Type B pancreatic cell (in vitro differentiated cells): ENCODE data around the gene IFNA2. TPM values are rescaled to one million over a fixed set of nuclear protein-coding genes. Genes with fewer than 3 reads are reported as not detected.
"Not testable (repeated sequence)": the region's sequence is repeated elsewhere in the genome, so short reads cannot be mapped to it uniquely, and the experiment has no call there.

Experiments
- DNase-seq: peaks from one replicate; pipeline ENCODE4 v3.0.0; 2021; ENCODE audit warnings: mixed read lengths; ENCODE audit not compliant: unreplicated experiment; ENCODE audit errors: extremely low spot score
- H3K27ac Mint-ChIP-seq: 2 replicates; pipeline ENCODE4 v1.8.0; 2021; ENCODE audit warnings: mild to moderate bottlenecking, mixed read lengths
- H3K27me3 Mint-ChIP-seq: 2 replicates; pipeline ENCODE4 v1.8.0; 2021; ENCODE audit warnings: mixed read lengths
- H3K36me3 Mint-ChIP-seq: 2 replicates; pipeline ENCODE4 v1.8.0; 2021; ENCODE audit warnings: mixed read lengths
- H3K4me1 Mint-ChIP-seq: one replicate; pipeline ENCODE4 v1.8.0; 2021; ENCODE audit warnings: mixed read lengths; ENCODE audit not compliant: unreplicated experiment
- H3K4me3 Mint-ChIP-seq: 2 replicates; pipeline ENCODE4 v1.8.0; 2021; ENCODE audit warnings: mild to moderate bottlenecking, mixed read lengths
- H3K9me3 Mint-ChIP-seq: 2 replicates; pipeline ENCODE4 v1.8.0; 2021; ENCODE audit warnings: mixed read lengths
- total RNA-seq: library from RNA; stranded (reverse); gene quantifications from 2 replicates; pipeline ENCODE4 v1.2.1, GENCODE V29; 2021; ENCODE audit warnings: low replicate concordance
- TF ChIP-seq, protein P1 (sequence below): fragments of 200-600 bp; sonication (generic); conservative IDR thresholded peaks from 2 replicates; pipeline ENCODE4 v1.5.0; 2021; ENCODE audit warnings: antibody characterized with exemption, mild to moderate bottlenecking

Gene IFNA2
- total RNA-seq, 1 donor from 2014 or later: not detected

DNA sequence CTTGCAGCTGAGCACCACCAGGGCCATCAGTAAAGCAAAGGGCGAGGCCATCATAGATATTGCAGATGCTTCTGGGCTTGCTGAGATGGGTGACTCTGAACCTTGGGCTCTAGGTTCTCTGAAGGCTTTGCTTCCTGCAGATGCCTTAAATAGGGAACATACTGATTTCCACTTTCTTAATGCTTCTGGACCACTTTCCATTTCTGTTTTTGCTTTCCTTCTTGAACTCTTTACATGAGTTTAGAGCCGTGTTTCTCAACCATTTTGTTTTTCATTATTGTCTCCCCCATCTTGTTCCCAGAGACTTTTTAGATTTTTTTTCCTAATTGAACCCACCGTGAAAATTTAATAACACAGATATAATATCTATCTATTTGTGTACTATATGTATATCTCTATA, 17.2 kb downstream of the IFNA2 start, which contains the start of gene IFNA13:
Gene IFNA13 (minus strand): TSS at position 101 of the 400 bp plus-strand sequence. CDS start 47 bp downstream, at position 54.
- Mint-ChIP-seq H3K27me3 (no peaks in the 10 kb centered on the region), H3K36me3 (no peaks in the 10 kb centered on the region), H3K4me1 (no peaks in the 10 kb centered on the region), H3K9me3 (no peaks in the 10 kb centered on the region), H3K27ac (no peak within 1 kb of the TSS), H3K4me3 (no peak within 1 kb of the TSS)
- no peak for DNase-seq
- TF ChIP-seq, protein P1, sequence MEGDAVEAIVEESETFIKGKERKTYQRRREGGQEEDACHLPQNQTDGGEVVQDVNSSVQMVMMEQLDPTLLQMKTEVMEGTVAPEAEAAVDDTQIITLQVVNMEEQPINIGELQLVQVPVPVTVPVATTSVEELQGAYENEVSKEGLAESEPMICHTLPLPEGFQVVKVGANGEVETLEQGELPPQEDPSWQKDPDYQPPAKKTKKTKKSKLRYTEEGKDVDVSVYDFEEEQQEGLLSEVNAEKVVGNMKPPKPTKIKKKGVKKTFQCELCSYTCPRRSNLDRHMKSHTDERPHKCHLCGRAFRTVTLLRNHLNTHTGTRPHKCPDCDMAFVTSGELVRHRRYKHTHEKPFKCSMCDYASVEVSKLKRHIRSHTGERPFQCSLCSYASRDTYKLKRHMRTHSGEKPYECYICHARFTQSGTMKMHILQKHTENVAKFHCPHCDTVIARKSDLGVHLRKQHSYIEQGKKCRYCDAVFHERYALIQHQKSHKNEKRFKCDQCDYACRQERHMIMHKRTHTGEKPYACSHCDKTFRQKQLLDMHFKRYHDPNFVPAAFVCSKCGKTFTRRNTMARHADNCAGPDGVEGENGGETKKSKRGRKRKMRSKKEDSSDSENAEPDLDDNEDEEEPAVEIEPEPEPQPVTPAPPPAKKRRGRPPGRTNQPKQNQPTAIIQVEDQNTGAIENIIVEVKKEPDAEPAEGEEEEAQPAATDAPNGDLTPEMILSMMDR: no peak

DNA sequence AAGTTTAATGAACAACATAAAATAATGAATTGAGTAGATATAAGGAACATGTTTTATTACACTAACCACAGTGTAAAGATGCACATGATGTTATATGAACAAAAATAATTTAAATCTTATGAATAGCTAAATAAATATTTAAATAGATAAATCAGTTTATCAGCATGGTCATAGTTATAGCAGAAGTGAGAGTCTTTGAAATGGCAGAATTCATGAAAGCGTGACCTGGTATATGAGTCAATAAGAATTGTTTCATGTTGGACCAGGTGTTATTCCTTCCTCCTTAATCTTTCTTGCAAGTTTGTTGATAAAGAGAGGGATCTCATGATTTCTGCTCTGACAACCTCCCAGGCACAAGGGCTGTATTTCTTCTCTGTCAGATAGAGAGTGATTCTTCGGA, 18.0 kb downstream of the IFNA2 start:
- H3K4me1 Mint-ChIP-seq, H3K27me3 Mint-ChIP-seq, H3K27ac Mint-ChIP-seq, DNase-seq, H3K4me3 Mint-ChIP-seq, H3K36me3 Mint-ChIP-seq, H3K9me3 Mint-ChIP-seq: not testable (repeated sequence)

GRCh38 chr9:21362287-21362686, 22.9 kb downstream of the IFNA2 start:
- Mint-ChIP-seq H3K36me3 (no peaks in the 10 kb centered on the region), H3K4me3 (no peak overlapping the region), H3K27me3 (no peaks in the 10 kb centered on the region), H3K4me1 (peaks cover 3% of the 10 kb centered on the region), H3K9me3 (no peaks in the 10 kb centered on the region), H3K27ac (no peak overlapping the region)
- DNase-seq: no peak
- TF ChIP-seq, protein P1: no peak

GRCh38 chr9:21357479-21358460, 27.4 kb downstream of the IFNA2 start:
- Mint-ChIP-seq H3K4me3 (no peak overlapping the region), H3K9me3 (peaks cover 4% of the 10 kb centered on the region), H3K27ac (no peak overlapping the region), H3K27me3 (no peaks in the 10 kb centered on the region), H3K36me3 (no peaks in the 10 kb centered on the region), H3K4me1 (peaks cover 7% of the 10 kb centered on the region)
- no peak for DNase-seq
- TF ChIP-seq, protein P1: no peak

DNA sequence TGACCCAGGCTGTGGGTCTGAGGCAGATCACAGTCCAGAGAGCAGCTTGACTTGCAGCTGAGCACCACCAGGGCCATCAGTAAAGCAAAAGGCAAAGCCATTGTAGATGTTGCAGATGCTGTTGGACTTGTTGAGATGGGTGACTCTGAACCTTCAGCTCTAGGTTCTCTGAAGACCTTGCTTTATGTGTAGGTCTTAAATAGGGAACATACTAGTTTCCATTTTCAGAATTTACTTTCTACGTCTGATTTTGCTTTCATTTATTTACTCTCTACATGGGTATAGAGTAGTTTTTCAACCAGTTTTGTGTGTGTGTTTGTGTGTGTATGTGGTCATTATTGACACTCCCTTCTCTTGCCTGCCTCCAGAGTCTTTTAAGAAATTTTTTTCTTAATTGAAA, 34.4 kb downstream of the IFNA2 start, which contains the start of gene IFNA6:
Gene IFNA6 (minus strand): TSS at position 101 of the 400 bp plus-strand sequence. CDS start 0 bp downstream, at position 101.
- Mint-ChIP-seq H3K4me3 (no peak within 1 kb of the TSS), H3K4me1 (no peaks in the 10 kb centered on the region), H3K27ac (no peak within 1 kb of the TSS), H3K27me3 (no peaks in the 10 kb centered on the region), H3K36me3 (no peaks in the 10 kb centered on the region), H3K9me3 (peaks cover 4% of the 10 kb centered on the region)
- TF ChIP-seq, protein P1: no peak
- DNase-seq: no peak

DNA sequence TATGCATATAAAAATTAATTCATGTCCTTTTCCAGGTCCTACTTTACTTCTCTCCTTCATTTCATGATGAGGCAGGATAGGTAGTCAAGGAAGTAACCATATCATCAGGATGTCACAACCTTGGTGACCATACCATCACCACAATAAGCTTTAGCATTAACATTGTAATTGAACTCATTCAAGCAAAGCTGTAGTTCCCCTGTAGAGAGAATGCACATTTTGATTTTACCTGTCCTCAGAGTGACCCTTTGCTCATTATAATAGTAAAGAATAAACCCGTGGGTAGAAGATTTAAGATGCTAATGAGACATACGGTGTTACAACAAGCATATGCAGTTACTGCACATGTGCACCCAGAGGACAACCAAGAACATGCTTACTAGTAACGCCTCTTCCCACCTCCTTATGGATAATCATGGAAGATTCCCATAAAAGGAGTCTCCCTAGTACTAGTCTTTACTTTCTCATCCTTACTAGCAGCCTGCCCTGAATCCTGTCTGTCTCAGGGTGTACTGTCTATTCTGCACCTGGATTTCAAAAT, 36.7 kb downstream of the IFNA2 start:
- no peak for DNase-seq
- Mint-ChIP-seq H3K4me3 (no peak overlapping the region), H3K27ac (no peak overlapping the region), H3K4me1 (no peaks in the 10 kb centered on the region), H3K27me3 (no peaks in the 10 kb centered on the region), H3K9me3 (no peaks in the 10 kb centered on the region), H3K36me3 (no peaks in the 10 kb centered on the region)
- TF ChIP-seq, protein P1: no peak
